Ovary (tissue), 3 donors: ENCODE results near the gene GNRHR.

Source experiments
- POLR2A ChIP-seq: fragments of 450-650 bp; IDR thresholded peaks from one replicate; pipeline ENCODE4 v1.6.1; 2017; ENCODE audit warnings: antibody characterized with exemption, mild to moderate bottlenecking, moderate library complexity
- TF ChIP-seq, protein P1 (sequence below), 3 donors: fragments of 450-650 bp in 2 of 3; fragments of 200-600 bp in 1 of 3; IDR thresholded peaks; one replicate each; pipeline versions ENCODE4 v1.5.1 to v1.8.0; 2016 to 2022; ENCODE audit warnings: antibody characterized with exemption in 3 of 3, mild to moderate bottlenecking in 1 of 3
- donor health status: DM: no; HTN: no; CAD: no.

DNA sequence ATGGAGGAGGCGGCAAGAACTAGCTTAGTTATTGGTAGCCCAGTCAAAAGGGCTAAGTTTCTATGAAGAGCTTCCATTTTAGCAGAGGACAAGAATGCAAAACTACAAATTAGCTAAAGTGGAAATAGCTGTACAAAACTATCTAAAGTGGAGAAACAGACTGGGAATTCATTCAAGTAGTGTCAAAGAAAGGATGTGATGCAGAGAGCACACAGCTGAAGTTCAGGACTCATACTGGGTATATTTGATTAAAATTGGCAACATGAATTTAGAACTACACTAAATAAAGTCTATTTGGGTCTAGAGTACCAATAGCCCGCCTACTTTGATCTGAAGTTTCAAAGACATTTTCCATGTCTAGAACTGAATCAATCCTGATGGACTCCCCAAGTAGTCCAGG lies 33.1 kb upstream of the GNRHR start:
- TF ChIP-seq, protein P1, sequence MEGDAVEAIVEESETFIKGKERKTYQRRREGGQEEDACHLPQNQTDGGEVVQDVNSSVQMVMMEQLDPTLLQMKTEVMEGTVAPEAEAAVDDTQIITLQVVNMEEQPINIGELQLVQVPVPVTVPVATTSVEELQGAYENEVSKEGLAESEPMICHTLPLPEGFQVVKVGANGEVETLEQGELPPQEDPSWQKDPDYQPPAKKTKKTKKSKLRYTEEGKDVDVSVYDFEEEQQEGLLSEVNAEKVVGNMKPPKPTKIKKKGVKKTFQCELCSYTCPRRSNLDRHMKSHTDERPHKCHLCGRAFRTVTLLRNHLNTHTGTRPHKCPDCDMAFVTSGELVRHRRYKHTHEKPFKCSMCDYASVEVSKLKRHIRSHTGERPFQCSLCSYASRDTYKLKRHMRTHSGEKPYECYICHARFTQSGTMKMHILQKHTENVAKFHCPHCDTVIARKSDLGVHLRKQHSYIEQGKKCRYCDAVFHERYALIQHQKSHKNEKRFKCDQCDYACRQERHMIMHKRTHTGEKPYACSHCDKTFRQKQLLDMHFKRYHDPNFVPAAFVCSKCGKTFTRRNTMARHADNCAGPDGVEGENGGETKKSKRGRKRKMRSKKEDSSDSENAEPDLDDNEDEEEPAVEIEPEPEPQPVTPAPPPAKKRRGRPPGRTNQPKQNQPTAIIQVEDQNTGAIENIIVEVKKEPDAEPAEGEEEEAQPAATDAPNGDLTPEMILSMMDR (IDR thresholded peaks at IDR 0.05), result no peak
- TF ChIP-seq POLR2A, result no peak
